ENCODE data around the gene APOH.

- TF ChIP-seq, protein P1, sequence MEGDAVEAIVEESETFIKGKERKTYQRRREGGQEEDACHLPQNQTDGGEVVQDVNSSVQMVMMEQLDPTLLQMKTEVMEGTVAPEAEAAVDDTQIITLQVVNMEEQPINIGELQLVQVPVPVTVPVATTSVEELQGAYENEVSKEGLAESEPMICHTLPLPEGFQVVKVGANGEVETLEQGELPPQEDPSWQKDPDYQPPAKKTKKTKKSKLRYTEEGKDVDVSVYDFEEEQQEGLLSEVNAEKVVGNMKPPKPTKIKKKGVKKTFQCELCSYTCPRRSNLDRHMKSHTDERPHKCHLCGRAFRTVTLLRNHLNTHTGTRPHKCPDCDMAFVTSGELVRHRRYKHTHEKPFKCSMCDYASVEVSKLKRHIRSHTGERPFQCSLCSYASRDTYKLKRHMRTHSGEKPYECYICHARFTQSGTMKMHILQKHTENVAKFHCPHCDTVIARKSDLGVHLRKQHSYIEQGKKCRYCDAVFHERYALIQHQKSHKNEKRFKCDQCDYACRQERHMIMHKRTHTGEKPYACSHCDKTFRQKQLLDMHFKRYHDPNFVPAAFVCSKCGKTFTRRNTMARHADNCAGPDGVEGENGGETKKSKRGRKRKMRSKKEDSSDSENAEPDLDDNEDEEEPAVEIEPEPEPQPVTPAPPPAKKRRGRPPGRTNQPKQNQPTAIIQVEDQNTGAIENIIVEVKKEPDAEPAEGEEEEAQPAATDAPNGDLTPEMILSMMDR (IDR thresholded peaks at IDR 0.05; ENCODE audit: borderline replicate concordance, extremely low read depth, low read length, poor library complexity, severe bottlenecking) = no peak
- no peak for TF ChIP-seq EZH2 (IDR thresholded peaks at IDR 0.05; ENCODE audit: borderline replicate concordance, low read depth, low read length, severe bottlenecking)
Measured at GRCh38 chr17:66221343-66221742, 7.9 kb downstream of the APOH start.

Measured in DND-41 (cell line).